T-helper 2 cell treated with Interferon-gamma antibody and Interleukin-4, amounts not matched to agents 5 μg/mL and 100 μg/mL, for 36 hours (primary cell): ENCODE results near the gene TBC1D30.
"Not testable (repeated sequence)": the region's sequence is repeated elsewhere in the genome, so short reads cannot be mapped to it uniquely, and the experiment has no call there.

Source experiments
- DNase-seq: peaks from one replicate; pipeline ENCODE4 v3.0.0; 2021; ENCODE audit warnings: low spot score
- H3K27ac Mint-ChIP-seq: one replicate; pipeline ENCODE4 v1.8.0; 2021; ENCODE audit warnings: mild to moderate bottlenecking, mixed read lengths
- H3K27me3 Mint-ChIP-seq: one replicate; pipeline ENCODE4 v1.8.0; 2021; ENCODE audit warnings: low read depth, mixed read lengths
- H3K36me3 Mint-ChIP-seq: one replicate; pipeline ENCODE4 v1.8.0; 2021; ENCODE audit warnings: low read depth, mixed read lengths
- H3K4me1 Mint-ChIP-seq: one replicate; pipeline ENCODE4 v1.8.0; 2021; ENCODE audit warnings: low read depth, mixed read lengths
- H3K4me3 Mint-ChIP-seq: one replicate; pipeline ENCODE4 v1.8.0; 2022; ENCODE audit warnings: mild to moderate bottlenecking, moderate library complexity, mixed read lengths
- H3K9me3 Mint-ChIP-seq: one replicate; pipeline ENCODE4 v1.8.0; 2021; ENCODE audit warnings: mixed read lengths

The TBC1D30 gene, protein sequence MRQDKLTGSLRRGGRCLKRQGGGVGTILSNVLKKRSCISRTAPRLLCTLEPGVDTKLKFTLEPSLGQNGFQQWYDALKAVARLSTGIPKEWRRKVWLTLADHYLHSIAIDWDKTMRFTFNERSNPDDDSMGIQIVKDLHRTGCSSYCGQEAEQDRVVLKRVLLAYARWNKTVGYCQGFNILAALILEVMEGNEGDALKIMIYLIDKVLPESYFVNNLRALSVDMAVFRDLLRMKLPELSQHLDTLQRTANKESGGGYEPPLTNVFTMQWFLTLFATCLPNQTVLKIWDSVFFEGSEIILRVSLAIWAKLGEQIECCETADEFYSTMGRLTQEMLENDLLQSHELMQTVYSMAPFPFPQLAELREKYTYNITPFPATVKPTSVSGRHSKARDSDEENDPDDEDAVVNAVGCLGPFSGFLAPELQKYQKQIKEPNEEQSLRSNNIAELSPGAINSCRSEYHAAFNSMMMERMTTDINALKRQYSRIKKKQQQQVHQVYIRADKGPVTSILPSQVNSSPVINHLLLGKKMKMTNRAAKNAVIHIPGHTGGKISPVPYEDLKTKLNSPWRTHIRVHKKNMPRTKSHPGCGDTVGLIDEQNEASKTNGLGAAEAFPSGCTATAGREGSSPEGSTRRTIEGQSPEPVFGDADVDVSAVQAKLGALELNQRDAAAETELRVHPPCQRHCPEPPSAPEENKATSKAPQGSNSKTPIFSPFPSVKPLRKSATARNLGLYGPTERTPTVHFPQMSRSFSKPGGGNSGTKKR

GRCh38 chr12:64824500-64825142 is at the start of gene TBC1D30:
Gene TBC1D30 (plus strand): TSS chr12:64824647. CDS start chr12:64824880, 233 bp downstream.
- no peaks in the 10 kb centered on the region for H3K9me3 Mint-ChIP-seq
- no peaks in the 10 kb centered on the region for H3K36me3 Mint-ChIP-seq
- H3K27me3 Mint-ChIP-seq, result peaks cover 57% of the 10 kb centered on the region
- no peak within 1 kb of the TSS for H3K27ac Mint-ChIP-seq
- no peak for DNase-seq
- peak within 1 kb of the TSS; percentile 54 for H3K4me3 Mint-ChIP-seq
- peaks cover 8% of the 10 kb centered on the region for H3K4me1 Mint-ChIP-seq

DNA sequence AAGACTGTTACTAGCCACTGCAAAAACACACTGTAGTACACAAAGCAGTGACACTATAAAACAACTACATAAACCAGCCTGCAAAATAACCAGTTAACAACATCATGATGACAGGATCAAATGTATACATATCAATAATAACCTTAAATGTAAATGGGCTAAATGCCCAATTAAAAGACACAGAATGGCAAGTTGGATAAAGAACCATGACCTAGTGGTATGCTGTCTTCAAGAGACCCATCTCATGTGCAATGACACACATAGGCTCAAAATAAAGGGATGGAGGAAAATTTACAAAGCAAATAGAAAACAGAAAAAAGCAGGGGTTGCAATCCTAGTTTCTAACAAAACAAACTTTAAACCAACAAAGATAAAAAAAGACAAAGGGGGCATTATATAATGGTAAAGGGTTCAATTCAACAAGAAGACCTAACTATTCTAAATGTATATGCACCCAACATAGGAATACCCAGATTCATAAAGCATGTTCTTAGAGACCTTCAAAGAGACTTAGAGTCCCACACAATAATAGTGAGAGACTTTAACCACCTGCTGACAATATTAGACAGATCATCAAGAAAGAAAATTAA is 49.2 kb upstream of the TBC1D30 start:
- Mint-ChIP-seq H3K9me3 (peaks cover 35% of the 10 kb centered on the region), H3K27me3 (peaks cover 61% of the 10 kb centered on the region)
- not testable (repeated sequence) for H3K36me3 Mint-ChIP-seq, DNase-seq, H3K27ac Mint-ChIP-seq, H3K4me3 Mint-ChIP-seq, H3K4me1 Mint-ChIP-seq

GRCh38 chr12:64779354-64779974 is 45.0 kb upstream of the TBC1D30 start:
- no peak for DNase-seq
- H3K27me3 Mint-ChIP-seq, result peaks cover 83% of the 10 kb centered on the region
- H3K27ac Mint-ChIP-seq, result no peak overlapping the region
- peaks cover 23% of the 10 kb centered on the region for H3K9me3 Mint-ChIP-seq
- H3K4me1 Mint-ChIP-seq, result peaks cover 13% of the 10 kb centered on the region
- H3K4me3 Mint-ChIP-seq, result peak overlapping the region; percentile 69
- peaks cover 7% of the 10 kb centered on the region for H3K36me3 Mint-ChIP-seq

DNA sequence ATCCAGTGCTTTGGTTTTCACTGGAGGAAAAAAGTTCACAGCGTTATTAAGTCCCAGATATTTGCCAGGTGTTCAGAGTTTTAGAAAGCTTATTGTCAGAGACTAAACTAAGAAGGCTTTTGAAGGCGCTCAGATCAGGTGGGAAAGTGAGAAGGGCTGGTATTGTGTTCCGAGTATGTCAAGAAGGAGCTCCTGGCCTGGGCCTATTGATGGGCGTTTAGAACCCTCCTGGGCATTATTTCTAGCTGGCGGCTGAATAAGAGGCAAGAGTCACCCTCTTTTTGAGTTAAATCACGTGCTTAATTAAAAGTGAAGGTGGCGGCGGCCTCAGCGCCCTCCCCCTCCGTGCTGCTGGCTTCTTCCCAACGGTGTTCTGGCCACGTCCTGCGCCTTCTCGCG is 44.3 kb upstream of the TBC1D30 start:
- H3K27ac Mint-ChIP-seq, result no peak overlapping the region
- DNase-seq, result no peak
- H3K9me3 Mint-ChIP-seq, result peaks cover 21% of the 10 kb centered on the region
- H3K4me1 Mint-ChIP-seq, result peaks cover 13% of the 10 kb centered on the region
- H3K4me3 Mint-ChIP-seq, result peak overlapping the region; percentile 69
- peaks cover 7% of the 10 kb centered on the region for H3K36me3 Mint-ChIP-seq
- peaks cover 83% of the 10 kb centered on the region for H3K27me3 Mint-ChIP-seq

- peaks cover 6% of the 10 kb centered on the region for H3K36me3 Mint-ChIP-seq
- H3K27me3 Mint-ChIP-seq, result peaks cover 79% of the 10 kb centered on the region
- H3K9me3 Mint-ChIP-seq, result peaks cover 16% of the 10 kb centered on the region
- H3K4me1 Mint-ChIP-seq, result peaks cover 13% of the 10 kb centered on the region
- no peak for DNase-seq
- no peak overlapping the region for H3K27ac Mint-ChIP-seq
- H3K4me3 Mint-ChIP-seq, result peak overlapping the region; percentile 77
These were observed 43.7 kb upstream of the TBC1D30 start for GRCh38 chr12:64780531-64781279.

GRCh38 chr12:64781280-64782190 is 42.9 kb upstream of the TBC1D30 start:
- H3K4me1 Mint-ChIP-seq, result peaks cover 13% of the 10 kb centered on the region
- H3K27ac Mint-ChIP-seq, result no peak overlapping the region
- peaks cover 7% of the 10 kb centered on the region for H3K9me3 Mint-ChIP-seq
- H3K4me3 Mint-ChIP-seq, result peak overlapping the region; percentile 77
- H3K36me3 Mint-ChIP-seq, result peaks cover 3% of the 10 kb centered on the region
- no peak for DNase-seq
- H3K27me3 Mint-ChIP-seq, result peaks cover 73% of the 10 kb centered on the region

GRCh38 chr12:64782191-64782876 is 42.1 kb upstream of the TBC1D30 start:
- H3K4me1 Mint-ChIP-seq, result peaks cover 13% of the 10 kb centered on the region
- H3K9me3 Mint-ChIP-seq, result no peaks in the 10 kb centered on the region
- no peak for DNase-seq
- peaks cover 3% of the 10 kb centered on the region for H3K36me3 Mint-ChIP-seq
- no peak overlapping the region for H3K27ac Mint-ChIP-seq
- H3K27me3 Mint-ChIP-seq, result peaks cover 65% of the 10 kb centered on the region
- H3K4me3 Mint-ChIP-seq, result no peak overlapping the region

DNA sequence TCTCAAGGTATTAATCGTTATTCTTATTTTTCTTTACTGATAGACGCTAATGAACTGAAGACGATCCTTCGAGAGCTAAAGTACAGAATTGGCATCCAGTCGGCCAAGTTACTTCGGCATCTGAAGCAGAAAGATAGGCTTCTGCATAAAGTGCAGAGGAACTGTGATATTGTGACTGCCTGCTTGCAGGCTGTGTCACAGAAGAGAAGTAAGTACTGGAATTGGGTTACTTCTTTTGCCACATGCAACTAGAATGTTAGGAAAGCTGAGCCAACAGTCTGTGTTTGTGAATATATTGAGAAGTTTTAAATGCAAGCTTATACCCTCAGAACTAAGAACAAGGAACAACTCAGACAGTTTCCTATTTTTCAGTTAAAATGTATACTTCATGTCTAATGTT is 38.6 kb upstream of the TBC1D30 start:
- Mint-ChIP-seq H3K27ac (no peak overlapping the region), H3K36me3 (no peaks in the 10 kb centered on the region), H3K4me1 (peaks cover 10% of the 10 kb centered on the region), H3K27me3 (peaks cover 49% of the 10 kb centered on the region), H3K9me3 (no peaks in the 10 kb centered on the region), H3K4me3 (no peak overlapping the region)
- no peak for DNase-seq

- H3K27me3 Mint-ChIP-seq, result peaks cover 21% of the 10 kb centered on the region
- no peaks in the 10 kb centered on the region for H3K36me3 Mint-ChIP-seq
- H3K9me3 Mint-ChIP-seq, result no peaks in the 10 kb centered on the region
- no peak overlapping the region for H3K4me3 Mint-ChIP-seq
- H3K4me1 Mint-ChIP-seq, result no peaks in the 10 kb centered on the region
- H3K27ac Mint-ChIP-seq, result no peak overlapping the region
- no peak for DNase-seq
These were observed 34.3 kb upstream of the TBC1D30 start for GRCh38 chr12:64790166-64790565.

GRCh38 chr12:64791036-64791435 is 33.4 kb upstream of the TBC1D30 start:
- Mint-ChIP-seq H3K27ac (no peak overlapping the region), H3K4me3 (no peak overlapping the region), H3K9me3 (no peaks in the 10 kb centered on the region), H3K27me3 (peaks cover 17% of the 10 kb centered on the region), H3K4me1 (no peaks in the 10 kb centered on the region), H3K36me3 (no peaks in the 10 kb centered on the region)
- DNase-seq, result no peak

- H3K36me3 Mint-ChIP-seq, result no peaks in the 10 kb centered on the region
These were observed 32.3 kb upstream of the TBC1D30 start for GRCh38 chr12:64792128-64792527.

GRCh38 chr12:64793610-64794009 is 30.8 kb upstream of the TBC1D30 start:
- Mint-ChIP-seq H3K27ac (no peak overlapping the region), H3K27me3 (peaks cover 19% of the 10 kb centered on the region), H3K9me3 (no peaks in the 10 kb centered on the region), H3K36me3 (no peaks in the 10 kb centered on the region), H3K4me1 (no peaks in the 10 kb centered on the region), H3K4me3 (no peak overlapping the region)
- DNase-seq, result no peak

More at GRCh38 chr12:64792128-64792527, 32.3 kb upstream of the TBC1D30 start:
- Mint-ChIP-seq H3K27ac (no peak overlapping the region), H3K4me3 (no peak overlapping the region), H3K4me1 (no peaks in the 10 kb centered on the region), H3K9me3 (no peaks in the 10 kb centered on the region), H3K27me3 (peaks cover 19% of the 10 kb centered on the region)
- DNase-seq, result no peak
